T-helper 17 cell (primary cell): ENCODE results near the gene PSMC3IP. TPM values are rescaled to one million over a fixed set of nuclear protein-coding genes. Genes with fewer than 3 reads are reported as not detected.

Source experiments
- ATAC-seq: fragments of 150-1000 bp; cut with Tn5 transposase; 2 replicates; pipeline ENCODE4 v1.10.0; 2021; ENCODE audit warnings: mild to moderate bottlenecking, moderate library complexity
- DNase-seq, 3 donors: peaks; one replicate each; pipeline versions ENCODE4 v3.0.0 to v3.0.0-alpha.2; 2020 to 2021
- H3K9me3 ChIP-seq: one replicate; pipeline ENCODE4 v1.7.0; 2013; ENCODE audit warnings: low read length, mild to moderate bottlenecking; ENCODE audit not compliant: control insufficient read depth, poor library complexity, severe bottlenecking
- H3K27ac Mint-ChIP-seq: one replicate; pipeline ENCODE4 v1.8.0; 2022; ENCODE audit warnings: mild to moderate bottlenecking, moderate library complexity, mixed read lengths
- H3K27me3 Mint-ChIP-seq: one replicate; pipeline ENCODE4 v1.8.0; 2022; ENCODE audit warnings: mixed read lengths
- H3K36me3 Mint-ChIP-seq: one replicate; pipeline ENCODE4 v1.8.0; 2022; ENCODE audit warnings: low read depth, mixed read lengths
- H3K4me1 Mint-ChIP-seq: one replicate; pipeline ENCODE4 v1.8.0; 2022; ENCODE audit warnings: mild to moderate bottlenecking, mixed read lengths
- H3K4me3 Mint-ChIP-seq: one replicate; pipeline ENCODE4 v1.8.0; 2022; ENCODE audit warnings: mild to moderate bottlenecking, moderate library complexity, mixed read lengths
- total RNA-seq, 4 donors: library from RNA in 2 of 4; stranded (reverse) in 2 of 4; gene quantifications; one replicate each; pipeline ENCODE4 v1.2.3 and lab custom pipeline; 2022 to 2026

Gene PSMC3IP
- total RNA-seq, 2 donors from 2014 or later = 2.4 to 2.6 TPM

- peaks cover 3% of the 10 kb centered on the region for H3K36me3 Mint-ChIP-seq
- H3K27me3 Mint-ChIP-seq = no peaks in the 10 kb centered on the region
- H3K9me3 ChIP-seq = no peaks in the 10 kb centered on the region
- H3K4me1 Mint-ChIP-seq = peaks cover 18% of the 10 kb centered on the region
- DNase-seq (peak; percentile 40 to 64 (median 46)), ATAC-seq (peak; percentile 66)
- peak overlapping the region; percentile 98 for H3K4me3 Mint-ChIP-seq
- peak overlapping the region; percentile 95 for H3K27ac Mint-ChIP-seq
Measured at GRCh38 chr17:42578282-42578869, 847 bp upstream of the PSMC3IP start.

GRCh38 chr17:42577140-42577531 lies 393 bp downstream of the PSMC3IP start:
- no peaks in the 10 kb centered on the region for H3K27me3 Mint-ChIP-seq
- peaks cover 21% of the 10 kb centered on the region for H3K4me1 Mint-ChIP-seq
- peak overlapping the region; percentile 95 for H3K27ac Mint-ChIP-seq
- peak; percentile 1 for ATAC-seq
- peak overlapping the region; percentile 98 for H3K4me3 Mint-ChIP-seq
- no peak for DNase-seq
- H3K9me3 ChIP-seq = no peaks in the 10 kb centered on the region
- H3K36me3 Mint-ChIP-seq = peaks cover 5% of the 10 kb centered on the region

GRCh38 chr17:42574463-42574862 lies 3.1 kb downstream of the PSMC3IP start:
- H3K4me3 Mint-ChIP-seq = no peak overlapping the region
- H3K9me3 ChIP-seq = no peaks in the 10 kb centered on the region
- ATAC-seq = no peak
- no peak overlapping the region for H3K27ac Mint-ChIP-seq
- peaks cover 5% of the 10 kb centered on the region for H3K36me3 Mint-ChIP-seq
- no peaks in the 10 kb centered on the region for H3K27me3 Mint-ChIP-seq
- peaks cover 21% of the 10 kb centered on the region for H3K4me1 Mint-ChIP-seq
- no peak for DNase-seq

GRCh38 chr17:42573095-42573494 lies 4.4 kb downstream of the PSMC3IP start:
- DNase-seq = no peak
- no peak for ATAC-seq
- peaks cover 23% of the 10 kb centered on the region for H3K4me1 Mint-ChIP-seq
- no peaks in the 10 kb centered on the region for H3K27me3 Mint-ChIP-seq
- no peak overlapping the region for H3K27ac Mint-ChIP-seq
- H3K36me3 Mint-ChIP-seq = peaks cover 5% of the 10 kb centered on the region
- no peak overlapping the region for H3K4me3 Mint-ChIP-seq
- no peaks in the 10 kb centered on the region for H3K9me3 ChIP-seq

- Mint-ChIP-seq H3K36me3 (peaks cover 2% of the 10 kb centered on the region), H3K4me3 (no peak overlapping the region), H3K27ac (peak overlapping the region; percentile 78), H3K27me3 (no peaks in the 10 kb centered on the region), H3K4me1 (peaks cover 21% of the 10 kb centered on the region)
- ATAC-seq (no peak), DNase-seq (no peak)
- H3K9me3 ChIP-seq = no peaks in the 10 kb centered on the region
Measured at GRCh38 chr17:42571435-42572225, 5.9 kb downstream of the PSMC3IP start.

- no peak for ATAC-seq
- Mint-ChIP-seq H3K27ac (peak overlapping the region; percentile 93), H3K4me1 (peaks cover 23% of the 10 kb centered on the region), H3K27me3 (no peaks in the 10 kb centered on the region), H3K4me3 (peak overlapping the region; percentile 47), H3K36me3 (peaks cover 2% of the 10 kb centered on the region)
- no peak for DNase-seq
- no peaks in the 10 kb centered on the region for H3K9me3 ChIP-seq
Measured at GRCh38 chr17:42568341-42569111, 9.0 kb downstream of the PSMC3IP start.

- Mint-ChIP-seq H3K4me1 (peaks cover 23% of the 10 kb centered on the region), H3K27me3 (no peaks in the 10 kb centered on the region), H3K4me3 (peak within 1 kb of the TSS; percentile 97), H3K27ac (peak within 1 kb of the TSS; percentile 93), H3K36me3 (no peaks in the 10 kb centered on the region)
- ATAC-seq = peak; percentile 82
- no peaks in the 10 kb centered on the region for H3K9me3 ChIP-seq
- peak; percentile 83 to 91 (median 90) for DNase-seq
Measured at GRCh38 chr17:42566883-42567573, 10.5 kb downstream of the PSMC3IP start, which contains the start of gene MLX. MLX (plus strand) TSS chr17:42567100; CDS start chr17:42567125, 25 bp downstream.

- Mint-ChIP-seq H3K4me3 (peak overlapping the region; percentile 97), H3K36me3 (no peaks in the 10 kb centered on the region), H3K27ac (peak overlapping the region; percentile 93), H3K27me3 (no peaks in the 10 kb centered on the region), H3K4me1 (peaks cover 27% of the 10 kb centered on the region)
- ATAC-seq (no peak), DNase-seq (no peak)
- H3K9me3 ChIP-seq = no peaks in the 10 kb centered on the region
Measured at GRCh38 chr17:42566215-42566882, 11.2 kb downstream of the PSMC3IP start.

- ATAC-seq (no peak), DNase-seq (no peak)
- Mint-ChIP-seq H3K27ac (peak overlapping the region; percentile 93), H3K4me3 (no peak overlapping the region), H3K27me3 (no peaks in the 10 kb centered on the region), H3K4me1 (peaks cover 27% of the 10 kb centered on the region), H3K36me3 (no peaks in the 10 kb centered on the region)
- H3K9me3 ChIP-seq = no peaks in the 10 kb centered on the region
Measured at GRCh38 chr17:42565523-42566214, 11.9 kb downstream of the PSMC3IP start.

GRCh38 chr17:42564815-42565522 lies 12.6 kb downstream of the PSMC3IP start:
- H3K9me3 ChIP-seq = no peaks in the 10 kb centered on the region
- DNase-seq (no peak), ATAC-seq (no peak)
- Mint-ChIP-seq H3K36me3 (no peaks in the 10 kb centered on the region), H3K4me3 (peak overlapping the region; percentile 55), H3K27me3 (no peaks in the 10 kb centered on the region), H3K27ac (peak overlapping the region; percentile 93), H3K4me1 (peaks cover 27% of the 10 kb centered on the region)

- H3K27ac Mint-ChIP-seq = peak overlapping the region; percentile 72
- ATAC-seq (no peak), DNase-seq (no peak)
- peaks cover 25% of the 10 kb centered on the region for H3K4me1 Mint-ChIP-seq
- peak overlapping the region; percentile 56 for H3K4me3 Mint-ChIP-seq
- H3K36me3 Mint-ChIP-seq = no peaks in the 10 kb centered on the region
- H3K9me3 ChIP-seq = no peaks in the 10 kb centered on the region
- H3K27me3 Mint-ChIP-seq = no peaks in the 10 kb centered on the region
Measured at GRCh38 chr17:42563950-42564349, 13.6 kb downstream of the PSMC3IP start.
